A673 (cell line): ENCODE results near the gene CACNB1.

ENCODE experiments used
- CTCF ChIP-seq: fragments of 300-800, 200-600 bp; sonication (generic); conservative IDR thresholded peaks from 2 replicates; pipeline ENCODE4 v1.5.1; 2017; ENCODE audit warnings: low read depth, mild to moderate bottlenecking, antibody characterized with exemption, low read length, moderate library complexity, mixed read lengths
- EZH2 ChIP-seq: fragments of 200-600 bp; sonication (generic); IDR thresholded peaks from 2 replicates; pipeline ENCODE4 v1.6.1; 2017; ENCODE audit warnings: borderline replicate concordance, low read depth, mild to moderate bottlenecking, mixed read lengths, antibody characterized with exemption, low read length; ENCODE audit not compliant: poor library complexity, severe bottlenecking

GRCh38 chr17:39175695-39176093 lies 21.8 kb downstream of the CACNB1 start:
- no peak for TF ChIP-seq CTCF
- TF ChIP-seq EZH2 = no peak
